ENCODE data around the gene ZNF385B.

DNA sequence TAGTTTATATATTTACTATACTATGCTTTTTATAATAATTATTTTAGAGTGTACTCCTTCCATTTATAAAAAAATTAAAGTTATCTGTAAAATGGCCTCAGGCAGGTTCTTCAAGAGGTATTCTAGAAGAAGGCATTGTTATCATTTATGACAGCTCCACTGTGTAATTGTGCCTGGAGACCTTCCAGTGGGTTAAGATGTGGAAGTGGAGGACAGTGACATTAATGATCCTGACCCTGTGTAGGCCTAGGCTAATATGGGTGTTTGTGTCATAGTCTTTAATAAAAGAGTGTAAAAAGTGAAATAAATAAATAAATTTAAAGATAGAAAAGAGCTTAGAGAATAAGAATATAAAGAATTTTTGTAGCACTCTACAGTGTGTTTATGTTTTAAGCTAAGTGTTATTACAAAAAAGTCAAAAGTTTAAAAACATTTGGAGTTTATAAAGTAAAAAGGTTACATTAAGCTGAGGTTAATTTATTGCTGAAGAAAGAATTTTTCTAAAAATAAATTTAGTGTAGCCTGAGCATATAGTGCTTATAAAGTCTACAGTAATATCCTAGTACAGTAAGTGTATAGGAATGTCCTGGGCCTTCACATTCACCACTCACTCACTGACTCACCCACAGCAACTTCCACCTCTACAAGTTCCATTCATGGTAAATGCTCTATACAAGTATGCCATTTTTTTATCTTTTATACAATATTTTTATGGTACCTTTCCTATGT lies 406.8 kb downstream of the ZNF385B start:
- TF ChIP-seq, protein P1, sequence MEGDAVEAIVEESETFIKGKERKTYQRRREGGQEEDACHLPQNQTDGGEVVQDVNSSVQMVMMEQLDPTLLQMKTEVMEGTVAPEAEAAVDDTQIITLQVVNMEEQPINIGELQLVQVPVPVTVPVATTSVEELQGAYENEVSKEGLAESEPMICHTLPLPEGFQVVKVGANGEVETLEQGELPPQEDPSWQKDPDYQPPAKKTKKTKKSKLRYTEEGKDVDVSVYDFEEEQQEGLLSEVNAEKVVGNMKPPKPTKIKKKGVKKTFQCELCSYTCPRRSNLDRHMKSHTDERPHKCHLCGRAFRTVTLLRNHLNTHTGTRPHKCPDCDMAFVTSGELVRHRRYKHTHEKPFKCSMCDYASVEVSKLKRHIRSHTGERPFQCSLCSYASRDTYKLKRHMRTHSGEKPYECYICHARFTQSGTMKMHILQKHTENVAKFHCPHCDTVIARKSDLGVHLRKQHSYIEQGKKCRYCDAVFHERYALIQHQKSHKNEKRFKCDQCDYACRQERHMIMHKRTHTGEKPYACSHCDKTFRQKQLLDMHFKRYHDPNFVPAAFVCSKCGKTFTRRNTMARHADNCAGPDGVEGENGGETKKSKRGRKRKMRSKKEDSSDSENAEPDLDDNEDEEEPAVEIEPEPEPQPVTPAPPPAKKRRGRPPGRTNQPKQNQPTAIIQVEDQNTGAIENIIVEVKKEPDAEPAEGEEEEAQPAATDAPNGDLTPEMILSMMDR (IDR thresholded peaks at IDR 0.05), result no peak
- no peak for TF ChIP-seq POLR2A (IDR thresholded peaks at IDR 0.05)
